PFSK-1 (cell line): ENCODE measurements around the gene GBE1.

Source experiments
- FOXP2 ChIP-seq: optimal IDR thresholded peaks from 2 replicates; pipeline ENCODE3; 2011; ENCODE audit warnings: borderline replicate concordance, control low read depth, inconsistent platforms; ENCODE audit not compliant: insufficient read depth; ENCODE audit errors: extremely low read length, extremely low read depth
- POLR2AphosphoS5 ChIP-seq: IDR thresholded peaks from 2 replicates; pipeline ENCODE4 v1.6.1; 2012; ENCODE audit warnings: low read depth, mild to moderate bottlenecking, control low read depth, low read length, moderate library complexity
- SIN3A ChIP-seq: IDR thresholded peaks from 2 replicates; pipeline ENCODE4 v1.6.1; 2012; ENCODE audit warnings: mild to moderate bottlenecking, low read length, moderate library complexity, borderline replicate concordance; ENCODE audit not compliant: insufficient read depth
- TAF1 ChIP-seq: IDR thresholded peaks from 2 replicates; pipeline ENCODE4 v1.6.1; 2012; ENCODE audit warnings: low read length, control low read depth, borderline replicate concordance; ENCODE audit not compliant: insufficient read depth
- TF ChIP-seq, protein P1 (sequence below), 2 experiments: IDR thresholded peaks; 2 replicates each; pipeline versions ENCODE4 v1.6.1 to v1.8.0; 2011 to 2012; ENCODE audit warnings: low read depth in 2 of 2, low read length in 2 of 2, control low read depth in 1 of 2, inconsistent platforms in 1 of 2, mild to moderate bottlenecking in 1 of 2, moderate library complexity in 1 of 2; ENCODE audit not compliant: insufficient read depth in 1 of 2

The GBE1 gene

DNA sequence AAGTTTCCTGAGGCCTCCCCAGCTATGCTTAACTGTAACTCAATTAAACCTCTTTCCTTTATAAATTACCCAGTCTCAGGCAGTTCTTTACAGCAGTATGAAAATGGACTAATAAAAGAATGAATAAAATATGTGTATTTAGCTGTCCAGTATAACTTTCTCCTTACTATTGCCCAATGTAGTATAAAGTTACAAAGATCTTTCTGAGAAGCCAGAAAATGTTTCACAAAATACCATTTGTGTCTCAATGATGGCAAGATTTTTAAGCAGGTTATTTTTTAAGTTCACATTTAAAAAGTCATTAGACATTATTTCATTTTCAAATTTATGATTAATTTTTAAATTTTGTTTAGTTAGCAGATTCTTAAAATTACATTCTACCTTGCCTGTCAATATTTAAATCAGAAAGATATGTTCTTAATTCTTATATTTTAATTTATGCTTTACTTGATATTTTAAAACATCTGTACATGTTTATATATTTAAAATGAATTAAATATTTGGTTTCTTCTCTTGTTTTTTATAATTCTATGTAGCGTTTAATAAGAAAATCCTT is 189.2 kb downstream of the GBE1 start:
- TF ChIP-seq TAF1 (no peak), POLR2AphosphoS5 (no peak), FOXP2 (no peak), SIN3A (no peak)
- TF ChIP-seq, protein P1, sequence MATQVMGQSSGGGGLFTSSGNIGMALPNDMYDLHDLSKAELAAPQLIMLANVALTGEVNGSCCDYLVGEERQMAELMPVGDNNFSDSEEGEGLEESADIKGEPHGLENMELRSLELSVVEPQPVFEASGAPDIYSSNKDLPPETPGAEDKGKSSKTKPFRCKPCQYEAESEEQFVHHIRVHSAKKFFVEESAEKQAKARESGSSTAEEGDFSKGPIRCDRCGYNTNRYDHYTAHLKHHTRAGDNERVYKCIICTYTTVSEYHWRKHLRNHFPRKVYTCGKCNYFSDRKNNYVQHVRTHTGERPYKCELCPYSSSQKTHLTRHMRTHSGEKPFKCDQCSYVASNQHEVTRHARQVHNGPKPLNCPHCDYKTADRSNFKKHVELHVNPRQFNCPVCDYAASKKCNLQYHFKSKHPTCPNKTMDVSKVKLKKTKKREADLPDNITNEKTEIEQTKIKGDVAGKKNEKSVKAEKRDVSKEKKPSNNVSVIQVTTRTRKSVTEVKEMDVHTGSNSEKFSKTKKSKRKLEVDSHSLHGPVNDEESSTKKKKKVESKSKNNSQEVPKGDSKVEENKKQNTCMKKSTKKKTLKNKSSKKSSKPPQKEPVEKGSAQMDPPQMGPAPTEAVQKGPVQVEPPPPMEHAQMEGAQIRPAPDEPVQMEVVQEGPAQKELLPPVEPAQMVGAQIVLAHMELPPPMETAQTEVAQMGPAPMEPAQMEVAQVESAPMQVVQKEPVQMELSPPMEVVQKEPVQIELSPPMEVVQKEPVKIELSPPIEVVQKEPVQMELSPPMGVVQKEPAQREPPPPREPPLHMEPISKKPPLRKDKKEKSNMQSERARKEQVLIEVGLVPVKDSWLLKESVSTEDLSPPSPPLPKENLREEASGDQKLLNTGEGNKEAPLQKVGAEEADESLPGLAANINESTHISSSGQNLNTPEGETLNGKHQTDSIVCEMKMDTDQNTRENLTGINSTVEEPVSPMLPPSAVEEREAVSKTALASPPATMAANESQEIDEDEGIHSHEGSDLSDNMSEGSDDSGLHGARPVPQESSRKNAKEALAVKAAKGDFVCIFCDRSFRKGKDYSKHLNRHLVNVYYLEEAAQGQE (IDR thresholded peaks at IDR 0.05; ENCODE audit: insufficient read depth in 1 of 2, low read depth in 2 of 2, low read length in 2 of 2): no peak

DNA sequence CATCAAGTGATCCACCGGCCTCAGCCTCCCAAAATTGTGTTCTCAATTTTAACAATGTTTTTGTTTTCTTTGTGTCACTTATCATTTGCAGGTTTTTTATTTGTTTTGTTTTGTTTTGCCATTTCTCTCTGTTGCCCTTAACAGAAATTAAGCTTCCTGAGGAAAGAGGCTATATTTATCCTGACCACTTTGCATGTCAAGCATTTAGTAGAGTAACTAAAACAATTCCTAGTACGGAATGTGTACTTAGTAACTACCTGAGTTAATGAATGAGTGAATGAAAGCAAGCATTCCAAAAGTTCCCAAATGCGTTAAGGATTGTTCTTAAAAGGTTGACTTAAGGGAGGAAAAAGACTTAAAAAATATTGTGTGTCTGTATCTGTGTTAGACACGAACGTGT is 193.1 kb downstream of the GBE1 start:
- no peak for TF ChIP-seq FOXP2
- TF ChIP-seq TAF1: no peak
- no peak for TF ChIP-seq SIN3A
- no peak for TF ChIP-seq POLR2AphosphoS5
- TF ChIP-seq, protein P1 (IDR thresholded peaks at IDR 0.05; ENCODE audit: insufficient read depth in 1 of 2, low read depth in 2 of 2, low read length in 2 of 2): no peak

DNA sequence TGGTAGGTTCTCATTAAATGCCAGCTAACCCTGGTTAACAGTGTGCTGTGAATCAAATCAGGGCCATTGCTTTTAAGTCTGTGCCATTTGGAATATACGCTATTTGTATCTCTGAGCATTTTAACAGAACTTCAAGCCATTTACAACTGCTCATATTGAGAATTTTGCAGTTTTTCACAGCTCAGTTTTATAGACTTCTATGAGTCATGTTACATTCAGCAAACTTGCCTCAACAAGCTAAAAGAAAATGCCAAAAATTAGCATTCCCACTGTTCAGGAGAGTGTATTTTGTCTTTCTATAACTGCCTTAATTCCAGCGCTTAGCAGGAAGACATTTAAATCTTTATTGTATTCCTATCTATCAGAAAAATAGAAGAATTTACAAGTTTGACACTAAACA is 196.4 kb downstream of the GBE1 start:
- no peak for TF ChIP-seq FOXP2
- TF ChIP-seq, protein P1 (IDR thresholded peaks at IDR 0.05; ENCODE audit: insufficient read depth in 1 of 2, low read depth in 2 of 2, low read length in 2 of 2): no peak
- no peak for TF ChIP-seq POLR2AphosphoS5
- TF ChIP-seq TAF1: no peak
- TF ChIP-seq SIN3A: no peak

DNA sequence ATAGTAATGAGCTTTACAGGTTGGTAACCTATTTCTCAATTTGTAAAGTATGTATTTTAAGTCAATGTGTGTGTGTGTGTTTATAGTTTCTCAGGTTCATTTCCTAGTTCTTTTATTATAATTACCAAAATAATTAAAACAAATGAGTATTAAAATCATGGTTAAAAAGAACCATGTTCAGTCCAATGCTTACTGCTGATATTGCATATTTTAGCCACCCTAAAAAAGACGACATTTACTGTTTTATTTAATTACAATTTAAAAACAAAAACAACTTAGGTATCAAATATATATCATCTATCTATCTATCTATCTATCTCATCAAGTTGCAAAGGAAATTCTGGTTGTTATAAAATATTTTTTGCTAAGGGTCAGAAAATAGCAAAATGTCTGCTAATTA is 203.3 kb downstream of the GBE1 start:
- TF ChIP-seq TAF1: no peak
- TF ChIP-seq FOXP2: no peak
- TF ChIP-seq SIN3A: no peak
- TF ChIP-seq, protein P1 (IDR thresholded peaks at IDR 0.05; ENCODE audit: insufficient read depth in 1 of 2, low read depth in 2 of 2, low read length in 2 of 2): no peak
- no peak for TF ChIP-seq POLR2AphosphoS5

DNA sequence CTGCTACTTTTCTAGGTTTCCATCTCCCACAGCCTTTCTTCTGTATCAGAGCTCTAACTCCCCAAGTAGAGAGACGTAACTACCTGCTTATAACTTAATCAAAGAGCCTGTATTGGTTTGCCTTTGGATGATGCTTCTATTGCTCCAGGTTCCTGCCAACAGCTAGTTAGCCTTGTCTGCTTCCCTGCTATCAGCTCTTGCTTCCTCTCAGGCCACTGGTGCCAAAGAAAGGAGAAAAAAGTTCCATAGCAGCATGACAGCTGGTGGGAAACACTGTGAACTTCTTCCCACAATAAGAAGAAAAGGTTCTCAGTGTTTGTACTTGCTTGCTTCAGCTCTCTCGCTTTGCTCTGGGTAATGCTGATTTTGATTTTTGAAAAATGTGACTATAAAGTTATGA is 206.6 kb downstream of the GBE1 start:
- TF ChIP-seq SIN3A: no peak
- TF ChIP-seq, protein P1 (IDR thresholded peaks at IDR 0.05; ENCODE audit: insufficient read depth in 1 of 2, low read depth in 2 of 2, low read length in 2 of 2): no peak
- TF ChIP-seq TAF1: no peak
- TF ChIP-seq FOXP2: no peak
- no peak for TF ChIP-seq POLR2AphosphoS5
